ENCODE results near the gene KIAA1549.
A peak's percentile ranks its signal among the peaks of the same experiment; 100 is the strongest.

The KIAA1549 gene

DNA sequence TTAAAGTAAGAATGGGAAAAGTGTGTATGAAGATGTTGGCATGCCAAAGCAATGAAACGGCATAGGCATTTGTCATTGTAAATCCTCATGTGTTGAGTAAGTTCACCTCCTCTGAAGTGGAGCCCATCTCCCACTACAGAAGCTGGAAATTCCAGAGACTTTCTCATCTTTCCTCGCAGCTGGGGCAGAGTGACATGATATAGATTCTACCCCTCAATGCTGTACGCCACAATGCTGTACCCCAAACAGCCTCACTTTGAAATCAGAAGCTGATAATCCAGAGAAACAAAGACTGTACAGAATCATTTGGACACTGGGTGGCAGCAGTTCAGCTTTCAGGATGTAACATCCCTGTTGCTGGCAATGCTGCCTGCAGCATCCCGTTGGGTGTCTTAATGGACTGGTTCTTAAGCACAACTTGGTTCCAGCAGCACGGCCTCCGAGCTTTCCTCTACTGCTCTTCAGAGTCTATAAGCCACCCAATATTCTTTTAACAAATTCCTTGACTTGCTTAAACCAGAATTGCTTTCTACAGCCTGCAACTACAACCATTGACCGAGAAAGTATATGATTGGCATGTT is 35.8 kb upstream of the KIAA1549 start:
- no peak overlapping the region for H3K27ac ChIP-seq (ENCODE audit: low read depth, low read length)
- H3K9me3 ChIP-seq (ENCODE audit: insufficient read depth, low read length) = no peaks in the 10 kb centered on the region
- no peak for TF ChIP-seq EZH2phosphoT487 (conservative IDR thresholded peaks at IDR 0.05; ENCODE audit: low read length)
- TF ChIP-seq, protein P1, sequence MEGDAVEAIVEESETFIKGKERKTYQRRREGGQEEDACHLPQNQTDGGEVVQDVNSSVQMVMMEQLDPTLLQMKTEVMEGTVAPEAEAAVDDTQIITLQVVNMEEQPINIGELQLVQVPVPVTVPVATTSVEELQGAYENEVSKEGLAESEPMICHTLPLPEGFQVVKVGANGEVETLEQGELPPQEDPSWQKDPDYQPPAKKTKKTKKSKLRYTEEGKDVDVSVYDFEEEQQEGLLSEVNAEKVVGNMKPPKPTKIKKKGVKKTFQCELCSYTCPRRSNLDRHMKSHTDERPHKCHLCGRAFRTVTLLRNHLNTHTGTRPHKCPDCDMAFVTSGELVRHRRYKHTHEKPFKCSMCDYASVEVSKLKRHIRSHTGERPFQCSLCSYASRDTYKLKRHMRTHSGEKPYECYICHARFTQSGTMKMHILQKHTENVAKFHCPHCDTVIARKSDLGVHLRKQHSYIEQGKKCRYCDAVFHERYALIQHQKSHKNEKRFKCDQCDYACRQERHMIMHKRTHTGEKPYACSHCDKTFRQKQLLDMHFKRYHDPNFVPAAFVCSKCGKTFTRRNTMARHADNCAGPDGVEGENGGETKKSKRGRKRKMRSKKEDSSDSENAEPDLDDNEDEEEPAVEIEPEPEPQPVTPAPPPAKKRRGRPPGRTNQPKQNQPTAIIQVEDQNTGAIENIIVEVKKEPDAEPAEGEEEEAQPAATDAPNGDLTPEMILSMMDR (IDR thresholded peaks at IDR 0.05; ENCODE audit: insufficient read depth, low read length, poor library complexity, severe bottlenecking) = peak; percentile 40
- H3K9me2 ChIP-seq (replicated peaks; ENCODE audit: insufficient read depth, low read length) = no peaks in the 10 kb centered on the region
- H3K4me3 ChIP-seq (ENCODE audit: insufficient read depth, low read length, poor library complexity, severe bottlenecking) = no peak overlapping the region
- H3F3A ChIP-seq (ENCODE audit: insufficient read depth) = no peaks in the 10 kb centered on the region
- no peaks in the 10 kb centered on the region for H4K20me1 ChIP-seq (ENCODE audit: low read depth, low read length)
- no peaks in the 10 kb centered on the region for H3K79me2 ChIP-seq (ENCODE audit: insufficient read depth, low read length)
- no peak overlapping the region for H3K4me2 ChIP-seq (ENCODE audit: low read depth, low read length, poor library complexity, severe bottlenecking)
- H3K36me3 ChIP-seq (ENCODE audit: low read length) = no peaks in the 10 kb centered on the region
- no peak overlapping the region for H3K9ac ChIP-seq (ENCODE audit: low read length)
- no peak overlapping the region for H2AFZ ChIP-seq (ENCODE audit: low read depth, low read length, severe bottlenecking)
- no peaks in the 10 kb centered on the region for H3K27me3 ChIP-seq (ENCODE audit: low read length)

DNA sequence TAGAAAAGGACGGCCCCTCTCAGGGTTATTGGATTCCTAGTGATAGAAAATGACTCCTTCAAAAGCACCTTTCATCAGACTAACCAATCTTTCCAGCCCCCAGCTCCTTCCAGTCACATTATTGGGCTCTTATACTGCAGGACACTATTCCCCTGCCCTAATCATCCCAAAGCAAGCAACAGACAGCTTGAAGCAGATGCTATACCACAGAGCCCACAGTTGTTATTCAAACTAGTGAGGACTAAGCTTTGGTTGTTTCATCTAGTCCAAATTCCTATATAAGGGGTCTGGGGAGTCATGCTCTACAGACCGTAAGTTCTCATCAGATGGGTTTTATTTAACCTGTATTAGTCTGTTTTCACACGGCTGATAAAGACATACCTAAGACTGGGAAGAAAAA is 30.2 kb upstream of the KIAA1549 start:
- no peaks in the 10 kb centered on the region for H3F3A ChIP-seq (ENCODE audit: insufficient read depth)
- H3K27ac ChIP-seq (ENCODE audit: low read depth, low read length) = no peak overlapping the region
- H3K9me2 ChIP-seq (replicated peaks; ENCODE audit: insufficient read depth, low read length) = no peaks in the 10 kb centered on the region
- H3K79me2 ChIP-seq (ENCODE audit: insufficient read depth, low read length) = no peaks in the 10 kb centered on the region
- no peaks in the 10 kb centered on the region for H4K20me1 ChIP-seq (ENCODE audit: low read depth, low read length)
- no peak overlapping the region for H3K9ac ChIP-seq (ENCODE audit: low read length)
- no peak overlapping the region for H2AFZ ChIP-seq (ENCODE audit: low read depth, low read length, severe bottlenecking)
- H3K4me2 ChIP-seq (ENCODE audit: low read depth, low read length, poor library complexity, severe bottlenecking) = no peak overlapping the region
- no peak for TF ChIP-seq EZH2phosphoT487 (conservative IDR thresholded peaks at IDR 0.05; ENCODE audit: low read length)
- TF ChIP-seq, protein P1 (IDR thresholded peaks at IDR 0.05; ENCODE audit: insufficient read depth, low read length, poor library complexity, severe bottlenecking) = no peak
- no peaks in the 10 kb centered on the region for H3K36me3 ChIP-seq (ENCODE audit: low read length)
- no peaks in the 10 kb centered on the region for H3K9me3 ChIP-seq (ENCODE audit: insufficient read depth, low read length)
- H3K4me3 ChIP-seq (ENCODE audit: insufficient read depth, low read length, poor library complexity, severe bottlenecking) = no peak overlapping the region
- no peaks in the 10 kb centered on the region for H3K27me3 ChIP-seq (ENCODE audit: low read length)

DNA sequence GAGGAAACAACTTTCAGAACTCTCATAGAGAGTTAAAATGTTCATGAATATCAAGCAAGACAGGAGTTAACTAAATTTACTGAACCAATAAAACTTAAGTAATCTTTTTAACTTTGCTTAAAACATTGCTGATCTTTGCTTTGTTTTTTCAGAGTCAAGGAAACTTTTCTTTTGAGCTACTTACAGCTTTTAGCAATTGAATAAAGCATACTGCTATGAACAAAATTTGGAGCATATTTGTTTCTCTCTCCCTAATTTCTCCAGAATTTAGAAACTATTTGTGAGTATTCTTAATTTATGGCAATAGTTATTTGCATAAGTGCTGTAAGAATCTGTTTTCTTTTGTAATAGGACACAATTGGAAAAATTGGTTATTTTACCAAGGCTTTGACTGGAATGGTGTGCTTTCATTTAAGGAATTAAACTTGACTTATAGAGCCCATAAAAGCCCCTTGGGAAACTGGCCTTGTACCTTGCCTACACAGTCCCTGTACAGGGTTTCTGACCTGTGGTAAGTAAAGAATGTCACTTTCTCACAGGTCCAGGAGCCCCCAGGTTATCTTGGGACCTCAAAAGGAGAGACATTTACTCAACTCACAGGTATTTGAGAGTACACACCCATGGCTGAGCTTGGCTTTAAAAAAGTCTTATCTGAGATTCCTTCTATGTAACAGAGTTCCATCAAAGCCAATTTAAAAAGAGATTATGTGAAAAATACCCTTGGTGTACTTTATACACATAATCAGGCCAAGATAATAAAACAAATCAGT is 23.3 kb upstream of the KIAA1549 start:
- Histone ChIP-seq H3K79me2 (ENCODE audit: insufficient read depth, low read length) (no peaks in the 10 kb centered on the region), H4K20me1 (ENCODE audit: low read depth, low read length) (no peaks in the 10 kb centered on the region), H2AFZ (ENCODE audit: low read depth, low read length, severe bottlenecking) (no peak overlapping the region), H3F3A (ENCODE audit: insufficient read depth) (no peaks in the 10 kb centered on the region), H3K27ac (ENCODE audit: low read depth, low read length) (no peak overlapping the region), H3K36me3 (ENCODE audit: low read length) (peaks cover 5% of the 10 kb centered on the region; the same call in 1 of the 2 replicates), H3K9ac (ENCODE audit: low read length) (no peak overlapping the region), H3K9me3 (ENCODE audit: insufficient read depth, low read length) (peaks cover 12% of the 10 kb centered on the region; the same call in 1 of the 2 replicates), H3K4me2 (ENCODE audit: low read depth, low read length, poor library complexity, severe bottlenecking) (no peak overlapping the region), H3K9me2 (replicated peaks; ENCODE audit: insufficient read depth, low read length) (no peaks in the 10 kb centered on the region), H3K4me3 (ENCODE audit: insufficient read depth, low read length, poor library complexity, severe bottlenecking) (no peak overlapping the region), H3K27me3 (ENCODE audit: low read length) (no peaks in the 10 kb centered on the region)
- TF ChIP-seq, protein P1 (IDR thresholded peaks at IDR 0.05; ENCODE audit: insufficient read depth, low read length, poor library complexity, severe bottlenecking) = no peak
- TF ChIP-seq EZH2phosphoT487 (conservative IDR thresholded peaks at IDR 0.05; ENCODE audit: low read length) = no peak
